Endodermal cell (in vitro differentiated cells): ENCODE data around the gene ZNF563. TPM values are rescaled to one million over a fixed set of nuclear protein-coding genes. Genes with fewer than 3 reads are reported as not detected.

ENCODE experiments used
- DNase-seq: peaks from one replicate; pipeline ENCODE4 v3.0.0-alpha.2; 2017
- H3K27ac ChIP-seq: 2 replicates; pipeline ENCODE4 v1.5.1; 2013; ENCODE audit warnings: mild to moderate bottlenecking, low read depth, low read length, moderate library complexity
- H3K27me3 ChIP-seq: 2 replicates; pipeline ENCODE4 v1.6.1; 2013; ENCODE audit warnings: mild to moderate bottlenecking, low read length, moderate library complexity; ENCODE audit not compliant: insufficient read depth, control insufficient read depth, poor library complexity, severe bottlenecking
- H3K36me3 ChIP-seq: 2 replicates; pipeline ENCODE4 v1.7.0; 2013; ENCODE audit warnings: mild to moderate bottlenecking, low read length, moderate library complexity; ENCODE audit not compliant: control insufficient read depth, insufficient read depth
- H3K4me1 ChIP-seq: one replicate; pipeline ENCODE4 v1.7.0; 2013; ENCODE audit warnings: low read length; ENCODE audit not compliant: control insufficient read depth, insufficient read depth
- H3K4me3 ChIP-seq: 2 replicates; pipeline ENCODE4 v1.5.1; 2013; ENCODE audit warnings: mild to moderate bottlenecking, low read length, moderate library complexity
- H3K9ac ChIP-seq: 2 replicates; pipeline ENCODE4 v1.6.1; 2013; ENCODE audit warnings: mild to moderate bottlenecking, low read length, moderate library complexity; ENCODE audit not compliant: poor library complexity, severe bottlenecking; ENCODE audit errors: extremely low read depth
- H3K9me3 ChIP-seq: 2 replicates; pipeline ENCODE4 v1.6.1; 2013; ENCODE audit warnings: mild to moderate bottlenecking, low read length, moderate library complexity; ENCODE audit not compliant: control insufficient read depth
- H3K27ac Mint-ChIP-seq: 2 replicates; pipeline ENCODE4 v1.8.0; 2020; ENCODE audit warnings: mixed read lengths
- H3K27me3 Mint-ChIP-seq: 2 replicates; pipeline ENCODE4 v1.8.0; 2021; ENCODE audit warnings: mild to moderate bottlenecking, mixed read lengths; ENCODE audit not compliant: insufficient read depth
- H3K36me3 Mint-ChIP-seq: 2 replicates; pipeline ENCODE4 v1.8.0; 2020; ENCODE audit warnings: low read depth, mixed read lengths
- H3K4me1 Mint-ChIP-seq: 2 replicates; pipeline ENCODE4 v1.8.0; 2020; ENCODE audit warnings: mixed read lengths
- H3K4me3 Mint-ChIP-seq: 2 replicates; pipeline ENCODE4 v1.8.0; 2020; ENCODE audit warnings: mild to moderate bottlenecking, moderate library complexity, mixed read lengths
- H3K9me3 Mint-ChIP-seq: 2 replicates; pipeline ENCODE4 v1.8.0; 2020; ENCODE audit warnings: mild to moderate bottlenecking, mixed read lengths
- CTCF ChIP-seq: fragments of 200-600 bp; sonication (generic); conservative IDR thresholded peaks from 2 replicates; pipeline ENCODE4 v1.5.0; 2021; ENCODE audit warnings: antibody characterized with exemption, mild to moderate bottlenecking
- WGBS, 2 experiments: methylation state at CpG; one replicate each; pipeline versions ENCODE4 v1.1.5 to v1.1.7; 2013; ENCODE audit warnings: missing lambda C conversion rate in 2 of 2, mixed read lengths in 1 of 2; ENCODE audit not compliant: insufficient coverage in 1 of 2, insufficient read length in 1 of 2; 5-methylcytosine and 5-hydroxymethylcytosine counted together
- total RNA-seq, 2 donors: library from RNA; stranded (reverse); fragmentation: NEBNext Ultra II Directional in 1 of 2; extraction: Animal tissue kit (Norgen Biotek cat#: 25700) in 1 of 2; gene quantifications; 2 replicates in 1 of 2; 3 replicates in 1 of 2; pipeline ENCODE4 v1.2.1, GENCODE V29; 2021

The ZNF563 gene
- total RNA-seq, 2 donors from 2014 or later: 2.2 to 3.1 TPM

DNA sequence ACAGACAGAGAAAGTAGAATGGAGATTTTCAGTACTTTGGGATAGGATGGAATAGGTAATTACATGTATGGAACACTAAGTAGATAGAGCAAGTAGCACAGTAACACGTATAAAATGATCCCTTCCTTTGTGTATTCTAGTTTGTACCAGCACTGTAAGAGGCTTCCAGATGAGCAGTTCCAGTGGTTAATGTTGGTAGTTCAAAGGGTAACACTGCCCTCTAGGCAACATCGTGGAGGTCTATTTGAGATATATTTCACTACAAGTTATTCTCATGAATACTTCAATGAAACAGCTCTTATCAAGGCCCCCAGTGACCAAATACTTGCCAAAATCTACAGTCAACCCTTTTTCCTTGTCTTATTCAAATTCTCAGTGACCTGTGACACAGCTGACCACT lies 13.5 kb upstream of the ZNF563 start:
- H3K9me3 Mint-ChIP-seq: peaks cover 86% of the 10 kb centered on the region
- Histone ChIP-seq H3K27ac (no peak overlapping the region), H3K4me3 (no peak overlapping the region), H3K9ac (no peak overlapping the region), H3K36me3 (peaks cover 28% of the 10 kb centered on the region), H3K27me3 (no peaks in the 10 kb centered on the region), H3K9me3 (peaks cover 73% of the 10 kb centered on the region), H3K4me1 (no peaks in the 10 kb centered on the region)
- no peak overlapping the region for H3K4me3 Mint-ChIP-seq
- H3K36me3 Mint-ChIP-seq: peaks cover 38% of the 10 kb centered on the region
- no peak overlapping the region for H3K27ac Mint-ChIP-seq
- peak; percentile 28 for TF ChIP-seq CTCF
- H3K4me1 Mint-ChIP-seq: no peaks in the 10 kb centered on the region
- H3K27me3 Mint-ChIP-seq: no peaks in the 10 kb centered on the region
- WGBS, 2 experiments: 82 to 89% methylated on average over 2 of the region's 2 CpGs
- no peak for DNase-seq

GRCh38 chr19:12345197-12345596 lies 11.8 kb upstream of the ZNF563 start:
- Mint-ChIP-seq H3K4me1 (no peaks in the 10 kb centered on the region), H3K9me3 (peaks cover 80% of the 10 kb centered on the region), H3K36me3 (peaks cover 21% of the 10 kb centered on the region), H3K27ac (no peak overlapping the region), H3K27me3 (no peaks in the 10 kb centered on the region), H3K4me3 (no peak overlapping the region)
- peak overlapping the region; percentile 38 for H3K4me3 ChIP-seq
- WGBS, 2 experiments: 100% methylated on average over 1 of the region's 1 CpG; no CpG with 5 or more reads in 1 of the 2 experiments
- H3K9ac ChIP-seq: no peak overlapping the region
- peaks cover 12% of the 10 kb centered on the region for H3K36me3 ChIP-seq
- no peaks in the 10 kb centered on the region for H3K4me1 ChIP-seq
- H3K9me3 ChIP-seq: peaks cover 63% of the 10 kb centered on the region
- no peaks in the 10 kb centered on the region for H3K27me3 ChIP-seq
- no peak for DNase-seq
- H3K27ac ChIP-seq: no peak overlapping the region
- TF ChIP-seq CTCF: no peak

DNA sequence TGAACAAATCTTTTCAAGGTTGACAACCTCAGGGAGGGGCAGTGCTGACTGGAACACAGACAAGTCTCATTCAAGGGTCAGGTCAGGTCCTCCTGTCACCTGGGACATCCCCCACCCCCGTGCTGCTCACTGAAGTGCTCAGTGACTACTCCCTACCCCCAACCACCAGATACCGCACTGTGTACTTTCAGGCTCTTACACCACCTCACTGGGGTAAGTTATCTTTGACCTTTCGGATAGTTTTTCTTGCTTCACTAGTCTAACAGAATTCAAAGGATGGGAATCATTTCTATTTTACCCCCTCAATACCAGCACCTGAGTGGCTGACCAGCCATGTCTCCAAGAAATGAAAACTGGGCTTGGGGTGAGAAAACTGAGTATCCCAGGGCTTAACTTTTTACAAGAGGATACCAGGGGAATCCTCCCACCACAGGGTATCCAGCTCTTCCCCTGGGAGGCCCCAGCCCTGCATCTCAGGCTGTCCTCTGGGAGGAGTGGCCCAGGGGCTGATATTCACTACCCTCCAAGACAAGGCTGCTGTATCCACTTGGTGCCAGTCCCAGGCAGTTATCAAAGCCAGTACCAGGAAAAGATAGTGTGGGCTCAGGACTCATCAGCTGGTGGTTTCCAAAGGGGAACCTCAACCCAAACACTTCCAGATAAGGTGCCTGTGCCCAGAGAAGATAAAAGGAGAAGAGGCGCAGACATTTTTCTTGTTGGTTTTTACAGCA lies 2.1 kb downstream of the ZNF563 start:
- peaks cover 9% of the 10 kb centered on the region for H3K4me1 Mint-ChIP-seq
- H3K27me3 Mint-ChIP-seq: peaks cover 8% of the 10 kb centered on the region
- H3K4me1 ChIP-seq: peaks cover 4% of the 10 kb centered on the region
- no peak overlapping the region for H3K4me3 ChIP-seq
- no peaks in the 10 kb centered on the region for H3K9me3 ChIP-seq
- H3K27me3 ChIP-seq: peaks cover 7% of the 10 kb centered on the region
- no peaks in the 10 kb centered on the region for H3K36me3 ChIP-seq
- peaks cover 5% of the 10 kb centered on the region for H3K9me3 Mint-ChIP-seq
- WGBS, 2 experiments: 84% methylated on average over 4 of the region's 4 CpGs; no CpG with 5 or more reads in 1 of the 2 experiments
- no peaks in the 10 kb centered on the region for H3K36me3 Mint-ChIP-seq
- H3K4me3 Mint-ChIP-seq: no peak overlapping the region
- no peak overlapping the region for H3K9ac ChIP-seq
- DNase-seq: no peak
- H3K27ac ChIP-seq: no peak overlapping the region
- H3K27ac Mint-ChIP-seq: no peak overlapping the region
- no peak for TF ChIP-seq CTCF
